NCI-H1930 (cell line): Measurements from ENCODE around the gene TNXB.
"Not testable (repeated sequence)": the region's sequence is repeated elsewhere in the genome, so short reads cannot be mapped to it uniquely, and the experiment has no call there.

Experiments used
- DNase-seq, 2 experiments: peaks; one replicate each; lab custom pipeline; 2025; lab: John Stamatoyannopoulos, UW

TNXB gene

GRCh38 chr6:32039321-32040274, 69.5 kb downstream of the TNXB start:
- DNase-seq = not testable (repeated sequence)

GRCh38 chr6:32038878-32039277, 70.3 kb downstream of the TNXB start:
- DNase-seq = not testable (repeated sequence)

- not testable (repeated sequence) for DNase-seq
These were observed 71.3 kb downstream of the TNXB start, which contains the start of gene CYP21A2 for GRCh38 chr6:32037598-32038524. Gene CYP21A2, plus strand, starts transcription at chr6:32038415. Its CDS starts 8 bp downstream, at chr6:32038423.

DNA sequence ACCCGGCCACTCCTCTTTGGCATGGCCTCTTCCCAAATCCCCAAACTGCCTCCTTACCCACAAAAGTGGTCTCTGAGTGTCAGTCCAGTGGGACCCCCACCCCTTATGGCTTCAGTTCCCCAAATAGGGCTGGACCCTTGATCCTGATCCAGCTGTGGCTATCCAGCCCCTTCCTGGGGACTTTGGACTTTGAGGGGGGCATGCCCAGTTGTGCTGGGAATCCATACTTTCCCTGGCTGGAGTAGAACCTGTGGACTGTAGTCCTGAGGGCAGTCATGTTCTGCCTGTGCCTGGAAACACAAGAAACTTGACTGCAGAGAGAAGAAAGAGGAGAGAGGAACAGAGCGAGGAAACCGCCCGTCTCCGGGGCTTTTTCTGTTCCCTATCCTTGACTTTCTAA, 72.0 kb downstream of the TNXB start:
- DNase-seq = not testable (repeated sequence)

GRCh38 chr6:32035283-32036013, 73.7 kb downstream of the TNXB start:
- DNase-seq = not testable (repeated sequence)

DNA sequence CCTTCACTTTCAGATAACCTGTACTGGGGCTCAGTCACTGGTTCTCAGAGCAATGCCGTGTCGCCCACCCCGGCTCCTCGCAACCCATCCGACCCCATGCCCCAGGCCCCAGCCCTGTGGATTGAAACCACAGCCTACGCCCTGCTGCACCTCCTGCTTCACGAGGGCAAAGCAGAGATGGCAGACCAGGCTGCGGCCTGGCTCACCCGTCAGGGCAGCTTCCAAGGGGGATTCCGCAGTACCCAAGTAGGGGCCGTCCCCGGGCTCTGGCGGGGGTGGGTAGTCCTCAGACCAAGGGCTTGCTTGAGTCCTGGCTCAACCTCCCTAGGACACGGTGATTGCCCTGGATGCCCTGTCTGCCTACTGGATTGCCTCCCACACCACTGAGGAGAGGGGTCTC, 79.6 kb downstream of the TNXB start:
- not testable (repeated sequence) for DNase-seq

GRCh38 chr6:32028631-32029030, 80.5 kb downstream of the TNXB start:
- not testable (repeated sequence) for DNase-seq

DNA sequence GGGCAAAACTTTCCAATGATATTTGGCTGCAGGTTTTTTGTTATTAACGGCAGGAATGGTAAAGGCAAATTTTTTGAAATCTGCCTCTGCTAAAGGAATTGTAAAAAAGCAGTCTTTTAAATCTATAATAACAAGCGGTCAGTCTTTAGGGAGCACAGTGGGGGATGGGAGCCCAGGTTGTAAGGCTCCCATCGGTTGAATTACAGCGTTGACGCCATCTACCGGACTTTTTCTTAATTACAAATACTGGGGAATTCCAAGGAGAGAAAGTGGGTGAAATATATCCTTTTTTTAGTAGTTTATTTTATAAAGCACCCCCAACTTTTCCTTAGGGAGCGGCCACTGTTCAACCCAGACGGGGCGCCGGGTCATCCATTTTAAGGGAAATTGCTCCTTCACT, 87.0 kb downstream of the TNXB start:
- DNase-seq = not testable (repeated sequence)

- not testable (repeated sequence) for DNase-seq
These were observed 94.6 kb downstream of the TNXB start, which contains the start of gene C4B for GRCh38 chr6:32014547-32014946. Gene C4B, plus strand, starts transcription at chr6:32014795. Its CDS starts 51 bp downstream, at chr6:32014846.

DNA sequence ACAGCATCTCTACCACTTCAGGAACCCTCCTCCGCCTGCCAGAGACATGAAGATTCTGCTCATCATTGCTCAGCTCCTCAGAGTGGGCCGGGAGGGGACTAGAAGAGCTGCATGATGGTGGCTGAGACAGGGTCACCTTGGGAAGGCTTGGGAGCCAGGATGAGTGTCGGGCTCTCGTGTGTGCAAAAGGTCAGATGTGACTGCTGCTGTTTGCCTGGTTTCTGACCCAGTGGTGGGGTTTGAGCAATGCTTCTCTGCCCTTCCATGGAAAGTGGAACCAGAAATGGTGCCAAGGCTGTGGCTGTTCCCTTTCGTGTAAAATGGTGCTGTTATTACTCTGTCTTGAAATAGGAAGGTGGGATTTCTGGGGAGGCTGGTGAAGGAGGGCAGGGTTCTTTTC, 95.4 kb downstream of the TNXB start:
- not testable (repeated sequence) for DNase-seq

GRCh38 chr6:32012941-32013617, 96.1 kb downstream of the TNXB start:
- not testable (repeated sequence) for DNase-seq

- DNase-seq = not testable (repeated sequence)
These were observed 98.1 kb downstream of the TNXB start for GRCh38 chr6:32010856-32011530.

GRCh38 chr6:32009537-32009936, 99.6 kb downstream of the TNXB start:
- DNase-seq = not testable (repeated sequence)

GRCh38 chr6:32008616-32009015, 100.5 kb downstream of the TNXB start:
- not testable (repeated sequence) for DNase-seq

GRCh38 chr6:32008037-32008436, 101.1 kb downstream of the TNXB start:
- DNase-seq = not testable (repeated sequence)

- DNase-seq = not testable (repeated sequence)
These were observed 102.1 kb downstream of the TNXB start for GRCh38 chr6:32007086-32007485.

DNA sequence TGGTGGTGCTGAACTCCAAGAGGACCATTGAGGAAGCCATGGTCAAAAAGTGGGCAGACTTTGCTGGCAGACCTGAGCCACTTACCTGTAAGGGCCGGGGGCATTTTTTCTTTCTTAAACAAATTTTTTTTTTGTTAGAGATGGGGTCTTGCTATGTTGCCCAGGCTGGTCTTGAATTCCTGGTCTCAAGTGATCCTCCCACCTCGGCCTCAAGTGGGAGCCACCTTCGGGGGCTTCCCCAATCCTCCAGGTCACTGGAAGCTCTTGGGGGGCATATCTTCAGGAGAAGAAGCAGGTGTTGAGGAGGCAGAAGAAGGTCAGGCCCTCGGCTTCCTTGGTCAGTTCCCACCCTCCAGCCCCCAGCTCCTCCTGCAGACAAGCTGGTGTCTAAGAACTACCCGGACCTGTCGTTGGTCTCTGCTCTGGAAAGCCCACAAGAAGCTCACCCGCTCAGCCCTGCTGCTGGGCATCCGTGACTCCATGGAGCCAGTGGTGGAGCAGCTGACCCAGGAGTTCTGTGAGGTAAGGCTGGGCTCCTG, 103.1 kb downstream of the TNXB start:
- not testable (repeated sequence) for DNase-seq

DNA sequence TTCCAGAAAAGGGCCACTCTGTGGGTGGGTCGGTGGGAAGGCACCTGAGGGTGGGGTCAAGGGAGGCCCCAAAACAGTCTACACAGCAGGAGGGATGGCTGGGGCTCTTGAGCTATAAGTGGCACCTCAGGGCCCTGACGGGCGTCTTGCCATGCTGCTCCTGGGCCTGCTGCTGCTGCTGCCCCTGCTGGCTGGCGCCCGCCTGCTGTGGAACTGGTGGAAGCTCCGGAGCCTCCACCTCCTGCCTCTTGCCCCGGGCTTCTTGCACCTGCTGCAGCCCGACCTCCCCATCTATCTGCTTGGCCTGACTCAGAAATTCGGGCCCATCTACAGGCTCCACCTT, 103.6 kb downstream of the TNXB start:
- not testable (repeated sequence) for DNase-seq

DNA sequence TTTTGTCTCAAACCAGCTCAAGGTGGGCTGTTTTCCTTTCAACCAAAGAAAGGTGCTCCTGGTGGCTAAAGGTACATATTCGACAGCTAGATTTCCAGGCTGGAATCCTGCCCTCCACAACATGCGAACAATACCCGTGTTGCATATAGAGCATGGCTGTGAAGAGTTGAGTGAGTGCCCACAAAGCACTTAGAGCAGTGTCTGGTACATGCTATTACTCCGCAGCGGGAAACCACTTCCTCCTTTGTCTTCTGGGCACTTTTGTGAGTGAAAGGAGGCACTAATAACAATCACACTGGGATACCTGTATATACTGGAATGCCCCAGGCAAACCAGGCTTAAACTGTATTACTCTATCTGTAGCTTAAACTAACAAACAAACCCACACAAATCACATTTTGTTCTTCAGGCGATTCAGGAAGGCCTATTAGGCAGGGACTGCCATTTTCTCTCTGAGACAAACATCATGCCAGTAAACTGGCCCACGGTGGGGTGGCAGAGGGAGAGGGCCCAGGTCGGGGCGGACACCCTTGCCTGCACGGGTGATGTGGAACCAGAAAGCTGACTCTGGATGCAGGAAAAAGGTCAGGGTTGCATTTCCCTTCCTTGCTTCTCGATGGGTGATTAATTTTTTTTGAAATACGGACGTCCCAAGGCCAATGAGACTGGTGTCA, 104.1 kb downstream of the TNXB start:
- DNase-seq = not testable (repeated sequence)
